Common myeloid progenitor, CD34-positive (primary cell): Measurements from ENCODE around the gene ZYG11A.

Experiments used
- CTCF ChIA-PET: fragments of 350-600 bp; sonication (Branson Sonifier 250); formaldehyde crosslinking; loops from one replicate; lab custom pipeline; 2021; ENCODE audit warnings: antibody characterized with exemption; lab: Charles Lee
- POLR2A ChIA-PET: fragments of 350-600 bp; sonication (Branson Sonifier 250); formaldehyde crosslinking; loops from one replicate; lab custom pipeline; 2021; ENCODE audit warnings: antibody characterized with exemption; lab: Charles Lee
- DNase-seq, 3 donors: peaks; one replicate each; pipeline versions ENCODE4 v3.0.0 to v3.0.0-alpha.2; 2013
- H3K27ac ChIP-seq, 2 experiments: 1 replicate in 1 of 2; 2 replicates in 1 of 2; pipeline ENCODE4 v1.7.0; 2013; ENCODE audit warnings: inconsistent platforms in 2 of 2, low read length in 2 of 2, mild to moderate bottlenecking in 2 of 2, low read depth in 1 of 2, moderate library complexity in 1 of 2; ENCODE audit not compliant: severe bottlenecking in 2 of 2, insufficient read depth in 1 of 2, poor library complexity in 1 of 2
- H3K27me3 ChIP-seq, 5 experiments: replicated peaks in 2 of 5; 1 replicate in 3 of 5; 2 replicates in 2 of 5; pipeline versions ENCODE4 v1.6.1 to v1.7.0; 2013; ENCODE audit warnings: low read length in 4 of 5, mild to moderate bottlenecking in 2 of 5, moderate library complexity in 2 of 5, inconsistent platforms in 1 of 5; ENCODE audit not compliant: insufficient read depth in 5 of 5, control insufficient read depth in 4 of 5
- H3K36me3 ChIP-seq, 4 experiments: 1 replicate in 2 of 4; 2 replicates in 2 of 4; pipeline versions ENCODE4 v1.6.1 to v1.7.0; 2013; ENCODE audit warnings: low read length in 3 of 4, control low read depth in 1 of 4, mild to moderate bottlenecking in 1 of 4; ENCODE audit not compliant: control insufficient read depth in 4 of 4, insufficient read depth in 4 of 4
- H3K4me1 ChIP-seq, 4 experiments: 1 replicate in 3 of 4; 2 replicates in 1 of 4; pipeline versions ENCODE4 v1.6.1 to v1.7.1; 2013; ENCODE audit warnings: low read length in 3 of 4, mild to moderate bottlenecking in 3 of 4, control low read depth in 1 of 4, inconsistent platforms in 1 of 4, moderate library complexity in 1 of 4; ENCODE audit not compliant: control insufficient read depth in 4 of 4, insufficient read depth in 4 of 4; ENCODE audit errors: control extremely low read depth in 1 of 4
- H3K4me3 ChIP-seq, 7 experiments: 1 replicate in 4 of 7; 2 replicates in 3 of 7; pipeline versions ENCODE4 v1.5.1 to v1.7.0; 2013; ENCODE audit warnings: mild to moderate bottlenecking in 7 of 7, low read length in 6 of 7, moderate library complexity in 6 of 7, inconsistent platforms in 2 of 7, low read depth in 2 of 7, control low read depth in 1 of 7; ENCODE audit not compliant: insufficient read depth in 4 of 7, control insufficient read depth in 1 of 7; ENCODE audit errors: extremely low read depth in 1 of 7
- H3K9me3 ChIP-seq, 5 experiments: 1 replicate in 4 of 5; 2 replicates in 1 of 5; pipeline versions ENCODE4 v1.6.1 to v1.7.1; 2013; ENCODE audit warnings: low read length in 4 of 5, mild to moderate bottlenecking in 2 of 5, inconsistent platforms in 1 of 5, low read depth in 1 of 5, moderate library complexity in 1 of 5; ENCODE audit not compliant: control insufficient read depth in 4 of 5, insufficient read depth in 2 of 5; ENCODE audit errors: control extremely low read depth in 1 of 5
- WGBS: methylation state at CpG from one replicate; pipeline ENCODE4 v1.1.5; 2013; ENCODE audit not compliant: insufficient coverage; 5-methylcytosine and 5-hydroxymethylcytosine counted together

The ZYG11A gene

GRCh38 chr1:52937433-52938182 lies 95.0 kb downstream of the ZYG11A start:
- Histone ChIP-seq H3K36me3 (no peaks in the 10 kb centered on the region), H3K27me3 (peaks cover 0 to 6% (median 3%) of the 10 kb centered on the region in 5 experiments), H3K4me3 (no peak overlapping the region), H3K9me3 (no peaks in the 10 kb centered on the region), H3K4me1 (no peaks in the 10 kb centered on the region), H3K27ac (no peak overlapping the region)
- POLR2A ChIA-PET, result no interaction called here
- 92% methylated on average over 1 of the region's 3 CpGs for WGBS
- no peak for DNase-seq
- CTCF ChIA-PET, result no interaction called here

- Histone ChIP-seq H3K27me3 (peaks cover 0 to 6% (median 3%) of the 10 kb centered on the region in 5 experiments), H3K27ac (no peak overlapping the region), H3K9me3 (no peaks in the 10 kb centered on the region), H3K36me3 (no peaks in the 10 kb centered on the region), H3K4me3 (no peak overlapping the region), H3K4me1 (no peaks in the 10 kb centered on the region)
- ChIA-PET POLR2A (no interaction called here), CTCF (no interaction called here)
- WGBS, result no CpG with 5 or more reads among the region's 1 CpG
- DNase-seq, result no peak
Measured at GRCh38 chr1:52938183-52938451, 95.6 kb downstream of the ZYG11A start.

GRCh38 chr1:52943876-52944416 lies 101.4 kb downstream of the ZYG11A start:
- Histone ChIP-seq H3K36me3 (peaks cover 0 to 2% (median 0%) of the 10 kb centered on the region in 4 experiments), H3K4me1 (no peaks in the 10 kb centered on the region), H3K4me3 (no peak overlapping the region), H3K9me3 (no peaks in the 10 kb centered on the region), H3K27ac (no peak overlapping the region), H3K27me3 (peaks cover 0 to 2% (median 0%) of the 10 kb centered on the region in 5 experiments)
- POLR2A ChIA-PET, result no interaction called here
- 100% methylated on average over 2 of the region's 3 CpGs for WGBS
- CTCF ChIA-PET, result no interaction called here
- no peak for DNase-seq

- ChIA-PET POLR2A (no interaction called here), CTCF (no interaction called here)
- H3K36me3 ChIP-seq, result peaks cover 0 to 4% (median 0%) of the 10 kb centered on the region in 4 experiments
- no peaks in the 10 kb centered on the region for H3K4me1 ChIP-seq
- 99% methylated on average over 10 of the region's 10 CpGs for WGBS
- no peak overlapping the region for H3K27ac ChIP-seq
- peaks cover 0 to 4% (median under 1%) of the 10 kb centered on the region in 5 experiments for H3K9me3 ChIP-seq
- H3K27me3 ChIP-seq, result peaks cover 0 to 2% (median 0%) of the 10 kb centered on the region in 5 experiments
- H3K4me3 ChIP-seq, result no peak overlapping the region
- no peak for DNase-seq
Measured at GRCh38 chr1:52944566-52944965, 102.0 kb downstream of the ZYG11A start.
